OCI-M2 (cell line): ENCODE results near the gene NFIC.
"Not testable (repeated sequence)": the region's sequence is repeated elsewhere in the genome, so short reads cannot be mapped to it uniquely, and the experiment has no call there.

Experiments
- DNase-seq: peaks from one replicate; lab custom pipeline; 2025; ENCODE audit not compliant: unreplicated experiment; lab: John Stamatoyannopoulos, UW

Gene NFIC

GRCh38 chr19:3396881-3397265 lies 30.5 kb downstream of the NFIC start:
- no peak for DNase-seq

- DNase-seq, result no peak
Measured at GRCh38 chr19:3397266-3398022, 31.1 kb downstream of the NFIC start.

- no peak for DNase-seq
Measured at GRCh38 chr19:3398114-3398899, 31.9 kb downstream of the NFIC start.

GRCh38 chr19:3398900-3399278 lies 32.5 kb downstream of the NFIC start:
- no peak for DNase-seq

GRCh38 chr19:3399311-3399710 lies 32.9 kb downstream of the NFIC start:
- DNase-seq, result not testable (repeated sequence)

- DNase-seq, result no peak
Measured at GRCh38 chr19:3401004-3401768, 34.8 kb downstream of the NFIC start.

- no peak for DNase-seq
Measured at GRCh38 chr19:3402631-3403443, 36.5 kb downstream of the NFIC start.

GRCh38 chr19:3403489-3404323 lies 37.3 kb downstream of the NFIC start:
- no peak for DNase-seq

- DNase-seq, result no peak
Measured at GRCh38 chr19:3404324-3405260, 38.2 kb downstream of the NFIC start.

- no peak for DNase-seq
Measured at GRCh38 chr19:3405261-3405653, 38.9 kb downstream of the NFIC start.

GRCh38 chr19:3406571-3407111 lies 40.3 kb downstream of the NFIC start:
- no peak for DNase-seq

GRCh38 chr19:3407556-3408516 lies 41.5 kb downstream of the NFIC start:
- DNase-seq, result no peak

GRCh38 chr19:3408996-3409345 lies 42.6 kb downstream of the NFIC start:
- no peak for DNase-seq

- no peak for DNase-seq
Measured at GRCh38 chr19:3409346-3410064, 43.1 kb downstream of the NFIC start.

GRCh38 chr19:3411636-3412035 lies 45.3 kb downstream of the NFIC start:
- DNase-seq, result no peak

GRCh38 chr19:3412066-3412465 lies 45.7 kb downstream of the NFIC start:
- DNase-seq, result no peak

- DNase-seq, result no peak
Measured at GRCh38 chr19:3413796-3414327, 47.5 kb downstream of the NFIC start.
